Choroid plexus epithelial cell (primary cell): ENCODE data around the gene SOS1.

Source experiments
- DNase-seq: peaks from one replicate; pipeline ENCODE4 v3.0.0-alpha.2; 2010; ENCODE audit warnings: low read depth
- H3K4me3 ChIP-seq: 2 replicates; pipeline ENCODE4 v1.5.1; 2011; ENCODE audit warnings: low read depth, mild to moderate bottlenecking, control low read depth, low read length, moderate library complexity
- TF ChIP-seq, protein P1 (sequence below): conservative IDR thresholded peaks from 2 replicates; pipeline ENCODE4 v1.5.1; 2011; ENCODE audit warnings: low read depth, mild to moderate bottlenecking, control low read depth, inconsistent platforms, low read length, moderate library complexity

The SOS1 gene

DNA sequence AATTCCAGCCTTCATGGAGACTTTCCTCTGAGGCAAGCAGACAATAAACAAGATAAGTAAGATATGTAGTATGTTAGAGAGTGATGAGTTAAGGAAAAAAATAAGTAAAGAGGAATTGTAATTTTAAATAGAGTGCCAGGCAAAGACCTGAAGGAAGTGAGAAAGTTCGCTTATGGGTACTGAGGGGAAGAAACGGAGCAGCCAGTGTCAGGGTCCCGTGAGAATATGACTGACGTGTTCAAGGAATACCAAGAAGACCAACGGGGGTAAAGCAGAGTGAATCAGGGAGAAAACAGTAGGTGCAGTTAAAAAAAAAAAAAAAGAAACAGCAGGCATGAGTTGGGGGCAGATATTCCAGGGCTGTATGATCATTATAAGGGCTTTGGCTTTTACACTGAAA is 186.1 kb downstream of the SOS1 start:
- TF ChIP-seq, protein P1, sequence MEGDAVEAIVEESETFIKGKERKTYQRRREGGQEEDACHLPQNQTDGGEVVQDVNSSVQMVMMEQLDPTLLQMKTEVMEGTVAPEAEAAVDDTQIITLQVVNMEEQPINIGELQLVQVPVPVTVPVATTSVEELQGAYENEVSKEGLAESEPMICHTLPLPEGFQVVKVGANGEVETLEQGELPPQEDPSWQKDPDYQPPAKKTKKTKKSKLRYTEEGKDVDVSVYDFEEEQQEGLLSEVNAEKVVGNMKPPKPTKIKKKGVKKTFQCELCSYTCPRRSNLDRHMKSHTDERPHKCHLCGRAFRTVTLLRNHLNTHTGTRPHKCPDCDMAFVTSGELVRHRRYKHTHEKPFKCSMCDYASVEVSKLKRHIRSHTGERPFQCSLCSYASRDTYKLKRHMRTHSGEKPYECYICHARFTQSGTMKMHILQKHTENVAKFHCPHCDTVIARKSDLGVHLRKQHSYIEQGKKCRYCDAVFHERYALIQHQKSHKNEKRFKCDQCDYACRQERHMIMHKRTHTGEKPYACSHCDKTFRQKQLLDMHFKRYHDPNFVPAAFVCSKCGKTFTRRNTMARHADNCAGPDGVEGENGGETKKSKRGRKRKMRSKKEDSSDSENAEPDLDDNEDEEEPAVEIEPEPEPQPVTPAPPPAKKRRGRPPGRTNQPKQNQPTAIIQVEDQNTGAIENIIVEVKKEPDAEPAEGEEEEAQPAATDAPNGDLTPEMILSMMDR: no peak
- no peak for DNase-seq

DNA sequence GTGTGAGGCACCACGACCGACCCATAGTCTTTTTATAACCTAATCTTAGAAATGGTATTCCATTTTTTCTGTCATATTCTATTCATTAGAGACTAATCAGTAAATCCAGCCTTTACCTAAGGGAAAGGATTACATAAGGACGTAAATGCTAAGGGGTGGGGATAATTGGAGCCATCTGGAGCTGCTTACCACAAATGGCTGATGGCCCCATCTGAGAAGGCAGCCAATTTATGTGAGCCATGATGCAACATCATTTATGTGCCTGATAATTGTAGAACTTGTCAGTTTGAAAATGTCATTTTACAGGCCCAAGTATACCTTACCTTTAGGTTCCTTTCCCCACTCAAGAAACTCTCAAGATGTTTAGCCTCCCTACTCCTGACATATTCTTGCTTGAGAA is 187.2 kb downstream of the SOS1 start:
- TF ChIP-seq, protein P1: no peak
- no peak for DNase-seq
- no peak overlapping the region for H3K4me3 ChIP-seq

More for the DNA sequence above, 186.1 kb downstream of the SOS1 start:
- no peak overlapping the region for H3K4me3 ChIP-seq

DNA sequence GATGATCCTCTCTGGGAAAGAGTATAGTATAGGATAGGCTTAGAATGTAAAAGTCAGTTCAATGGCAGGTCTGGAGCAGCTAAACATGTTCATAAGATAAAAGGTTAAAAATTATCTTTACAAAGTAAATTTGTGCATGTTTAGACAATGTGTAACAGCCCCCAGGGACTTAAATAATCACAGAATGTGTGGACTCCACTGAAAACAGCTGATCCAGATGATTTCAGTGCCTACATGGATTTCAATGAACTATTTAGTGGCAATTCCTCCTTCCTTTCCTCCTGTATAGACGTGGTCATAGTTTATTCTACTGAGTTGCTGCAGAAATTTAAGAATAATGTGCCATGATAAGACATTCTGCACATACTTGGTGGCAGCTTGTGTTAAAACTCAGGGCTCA is 188.3 kb downstream of the SOS1 start:
- TF ChIP-seq, protein P1: no peak
- no peak overlapping the region for H3K4me3 ChIP-seq
- no peak for DNase-seq
